ENCODE measurements around the gene SCIMP. TPM values are rescaled to one million over a fixed set of nuclear protein-coding genes. Genes with fewer than 3 reads are reported as not detected.
"Not testable (repeated sequence)": the region's sequence is repeated elsewhere in the genome, so short reads cannot be mapped to it uniquely, and the experiment has no call there.

Gene SCIMP
- polyA plus RNA-seq, 1 of the 3 experiments (the other 2 are of a cell fraction): not detected

GRCh38 chr17:5164436-5164835, 70.2 kb downstream of the SCIMP start:
- no peak overlapping the region for H3K4me3 ChIP-seq (ENCODE audit: low read depth in 2 of 2, low read length in 1 of 2)
- no peaks in the 10 kb centered on the region for H3K79me2 ChIP-seq (ENCODE audit: insufficient read depth)
- no peak overlapping the region for H3K4me2 ChIP-seq
- CTCF ChIA-PET: no interaction called here
- POLR2A ChIA-PET: no interaction called here
- no peaks in the 10 kb centered on the region; a peak in 1 of 4 replicates for H3K4me1 ChIP-seq (ENCODE audit: control insufficient read depth in 1 of 2, insufficient read depth in 2 of 2, low read depth in 1 of 2, low read length in 1 of 2)
- H3K36me3 ChIP-seq (replicated peaks in 1 of 2; ENCODE audit: control insufficient read depth in 1 of 2, insufficient read depth in 2 of 2, low read length in 1 of 2): no peaks in the 10 kb centered on the region
- no peak overlapping the region for H3K9ac ChIP-seq
- H4K20me1 ChIP-seq (ENCODE audit: insufficient read depth): no peaks in the 10 kb centered on the region
- H3K9me3 ChIP-seq: no peaks in the 10 kb centered on the region
- H3F3A ChIP-seq (replicated peaks; ENCODE audit: insufficient read depth): no peaks in the 10 kb centered on the region
- no peaks in the 10 kb centered on the region for H3K9me2 ChIP-seq
- H3K27me3 ChIP-seq (ENCODE audit: insufficient read depth): no peaks in the 10 kb centered on the region
- TF ChIP-seq RFX5 (IDR thresholded peaks at IDR 0.05; ENCODE audit: low read length) (no peak), TEAD4 (IDR thresholded peaks at IDR 0.05; ENCODE audit: borderline replicate concordance, insufficient read depth) (no peak), SMC3 (IDR thresholded peaks at IDR 0.05; ENCODE audit: low read depth, low read length) (no peak), IRF3 (IDR thresholded peaks at IDR 0.05; ENCODE audit: low read depth, low read length) (no peak), GATA2 (CRISPR knock-in tag; IDR thresholded peaks at IDR 0.05) (no peak), FOSL2 (IDR thresholded peaks at IDR 0.05; ENCODE audit: borderline replicate concordance, low read depth) (no peak), SIN3A (IDR thresholded peaks at IDR 0.05; ENCODE audit: borderline replicate concordance, low read depth, low read length) (no peak)
- no peak overlapping the region for H3K27ac ChIP-seq (ENCODE audit: low read depth in 2 of 2, low read length in 1 of 2)
- 43% methylated on average over 6 of the region's 6 CpGs for WGBS (ENCODE audit: low lambda C conversion rate)
- no peak overlapping the region for H2AFZ ChIP-seq (ENCODE audit: low read depth)
- DNase-seq: no peak

- H3K4me3 ChIP-seq (ENCODE audit: low read depth in 2 of 2, low read length in 1 of 2); H3K79me2 ChIP-seq (ENCODE audit: insufficient read depth); H3K9me2 ChIP-seq; H3K27ac ChIP-seq (ENCODE audit: low read depth in 2 of 2, low read length in 1 of 2); H2AFZ ChIP-seq (ENCODE audit: low read depth); H3K9me3 ChIP-seq; H3K4me2 ChIP-seq; H3K27me3 ChIP-seq (ENCODE audit: insufficient read depth); CTCF ChIA-PET; H3F3A ChIP-seq (replicated peaks; ENCODE audit: insufficient read depth); H3K4me1 ChIP-seq (ENCODE audit: control insufficient read depth in 1 of 2, insufficient read depth in 2 of 2, low read depth in 1 of 2, low read length in 1 of 2); H3K36me3 ChIP-seq (replicated peaks in 1 of 2; ENCODE audit: control insufficient read depth in 1 of 2, insufficient read depth in 2 of 2, low read length in 1 of 2); H3K9ac ChIP-seq; H4K20me1 ChIP-seq (ENCODE audit: insufficient read depth); DNase-seq: not testable (repeated sequence)
- 59% methylated on average over 3 of the region's 3 CpGs for WGBS (ENCODE audit: low lambda C conversion rate)
- POLR2A ChIA-PET: interaction anchor here (0.6 kb wide), 1 partner anchor 12 kb away, joined by 3 read pairs; no protein-coding TSS in a partner anchor
These were observed 72.9 kb downstream of the SCIMP start for GRCh38 chr17:5161793-5162192.

GRCh38 chr17:5160702-5161101, 74.0 kb downstream of the SCIMP start:
- H3K9me2 ChIP-seq; H2AFZ ChIP-seq (ENCODE audit: low read depth); H3K79me2 ChIP-seq (ENCODE audit: insufficient read depth); POLR2A ChIA-PET; H3K27ac ChIP-seq (ENCODE audit: low read depth in 2 of 2, low read length in 1 of 2); H3K36me3 ChIP-seq (replicated peaks in 1 of 2; ENCODE audit: control insufficient read depth in 1 of 2, insufficient read depth in 2 of 2, low read length in 1 of 2); CTCF ChIA-PET; H3K4me3 ChIP-seq (ENCODE audit: low read depth in 2 of 2, low read length in 1 of 2); H3F3A ChIP-seq (replicated peaks; ENCODE audit: insufficient read depth); H4K20me1 ChIP-seq (ENCODE audit: insufficient read depth); H3K4me1 ChIP-seq (ENCODE audit: control insufficient read depth in 1 of 2, insufficient read depth in 2 of 2, low read depth in 1 of 2, low read length in 1 of 2); H3K9me3 ChIP-seq; H3K9ac ChIP-seq; H3K27me3 ChIP-seq (ENCODE audit: insufficient read depth); H3K4me2 ChIP-seq; DNase-seq: not testable (repeated sequence)
- WGBS (ENCODE audit: low lambda C conversion rate): no CpG with 5 or more reads among the region's 1 CpG

Other genes starting within 250 kb of the SCIMP start
- 18.4 and 27.0 TPM in 2 replicates for gene CAMTA2, start 247.2 kb downstream of the SCIMP start, polyA plus RNA-seq (2012; rRNA removed)
- 1.2 and 1.3 TPM in 2 replicates for gene INCA1, start 237.3 kb downstream of the SCIMP start, polyA plus RNA-seq (2012; rRNA removed)
- gene KIF1C, start 236.9 kb downstream of the SCIMP start, polyA plus RNA-seq (2012; rRNA removed): 36.7 and 58.2 TPM in 2 replicates
- 0.49 and 0.55 TPM in 2 replicates for gene SLC52A1, start 199.4 kb downstream of the SCIMP start, polyA plus RNA-seq (2012; rRNA removed)
- 1.5 and 2.3 TPM in 2 replicates for gene ZFP3, start 156.4 kb downstream of the SCIMP start, polyA plus RNA-seq (2012; rRNA removed)
- 3.4 and 3.6 TPM in 2 replicates for gene ZNF232, start 123.0 kb downstream of the SCIMP start, polyA plus RNA-seq (2012; rRNA removed)
- gene USP6, start 118.8 kb downstream of the SCIMP start, polyA plus RNA-seq (2012; rRNA removed): not detected in 2 replicates
- 2.8 and 4.8 TPM in 2 replicates for gene ZNF594, start 43.0 kb downstream of the SCIMP start, polyA plus RNA-seq (2012; rRNA removed)
- gene RABEP1, start 47.4 kb upstream of the SCIMP start, polyA plus RNA-seq (2012; rRNA removed): 9.7 and 12.9 TPM in 2 replicates
- 54.1 and 62.4 TPM in 2 replicates for gene NUP88, start 184.8 kb upstream of the SCIMP start, polyA plus RNA-seq (2012; rRNA removed)
- 75.5 and 89.6 TPM in 2 replicates for gene RPAIN, start 185.3 kb upstream of the SCIMP start, polyA plus RNA-seq (2012; rRNA removed)
- 269 and 277 TPM in 2 replicates for gene C1QBP, start 204.3 kb upstream of the SCIMP start, polyA plus RNA-seq (2012; rRNA removed)
- 12.9 and 15.5 TPM in 2 replicates for gene DHX33, start 234.1 kb upstream of the SCIMP start, polyA plus RNA-seq (2012; rRNA removed)